C4-2B (cell line): Measurements from ENCODE around the gene RGS7.

Source experiments
- H3K27ac ChIP-seq: fragments of 450-650 bp; 2 replicates; pipeline ENCODE4 v1.5.1; 2017
- CTCF ChIP-seq: fragments of 450-650 bp; conservative IDR thresholded peaks from 2 replicates; pipeline ENCODE4 v1.5.1; 2017; ENCODE audit warnings: mild to moderate bottlenecking
- ZFX ChIP-seq: fragments of 450-650 bp; IDR thresholded peaks from 2 replicates; pipeline ENCODE4 v1.6.1; 2017

The RGS7 gene

GRCh38 chr1:241139047-241139446 lies 218.0 kb downstream of the RGS7 start:
- TF ChIP-seq CTCF (no peak), ZFX (no peak)

GRCh38 chr1:241138248-241138647 lies 218.8 kb downstream of the RGS7 start:
- TF ChIP-seq CTCF, result no peak
- TF ChIP-seq ZFX, result no peak

More at GRCh38 chr1:241139047-241139446, 218.0 kb downstream of the RGS7 start:
- no peak overlapping the region for H3K27ac ChIP-seq

GRCh38 chr1:241136389-241136788 lies 220.6 kb downstream of the RGS7 start:
- TF ChIP-seq CTCF (no peak), ZFX (no peak)
- H3K27ac ChIP-seq, result no peak overlapping the region

More at GRCh38 chr1:241138248-241138647, 218.8 kb downstream of the RGS7 start:
- H3K27ac ChIP-seq, result no peak overlapping the region

- H3K27ac ChIP-seq, result no peak overlapping the region
- TF ChIP-seq CTCF (no peak), ZFX (no peak)
Measured at GRCh38 chr1:241131636-241132194, 225.3 kb downstream of the RGS7 start.

- no peak overlapping the region for H3K27ac ChIP-seq
- TF ChIP-seq CTCF, result no peak
- no peak for TF ChIP-seq ZFX
Measured at GRCh38 chr1:241130881-241131280, 226.1 kb downstream of the RGS7 start.

- no peak overlapping the region for H3K27ac ChIP-seq
- TF ChIP-seq ZFX (no peak), CTCF (no peak)
Measured at GRCh38 chr1:241129207-241129960, 227.6 kb downstream of the RGS7 start.

- TF ChIP-seq CTCF, result no peak
- TF ChIP-seq ZFX, result no peak
Measured at GRCh38 chr1:241125286-241125685, 231.7 kb downstream of the RGS7 start.

More at GRCh38 chr1:241125286-241125685, 231.7 kb downstream of the RGS7 start:
- no peak overlapping the region for H3K27ac ChIP-seq
